GM12878 (cell line): Measurements from ENCODE around the gene MEIOSIN.

Source experiments
- CTCF ChIP-seq, 3 experiments: IDR thresholded peaks in 2 of 3; conservative IDR thresholded peaks in 1 of 3; 2 replicates each; pipeline ENCODE4 v1.5.1; 2011; ENCODE audit warnings: low read depth in 3 of 3, low read length in 3 of 3, mild to moderate bottlenecking in 3 of 3, control low read depth in 2 of 3, moderate library complexity in 2 of 3, inconsistent platforms in 1 of 3, mixed read lengths in 1 of 3; ENCODE audit not compliant: control insufficient read depth in 2 of 3, insufficient read depth in 1 of 3; ENCODE audit errors: extremely low read depth in 1 of 3
- EZH2 ChIP-seq: IDR thresholded peaks from 2 replicates; pipeline ENCODE4 v1.6.1; 2012; ENCODE audit warnings: low read depth, mild to moderate bottlenecking, control low read depth, inconsistent platforms, low read length, borderline replicate concordance; ENCODE audit not compliant: control insufficient read depth
- SKIL ChIP-seq: fragments of 450-650 bp; IDR thresholded peaks from 2 replicates; pipeline ENCODE4 v1.6.1; 2017; ENCODE audit warnings: mild to moderate bottlenecking, low read depth, inconsistent platforms; ENCODE audit not compliant: poor library complexity, severe bottlenecking
- SUPT20H ChIP-seq: IDR thresholded peaks from 2 replicates; pipeline ENCODE4 v1.6.1; 2011; ENCODE audit warnings: low read depth, mild to moderate bottlenecking, low read length, moderate library complexity, borderline replicate concordance; ENCODE audit not compliant: control insufficient read depth

- TF ChIP-seq EZH2 (no peak), SKIL (no peak), CTCF (IDR thresholded peaks at IDR 0.05 in 2 of 3, conservative IDR thresholded peaks at IDR 0.05 in 1 of 3; ENCODE audit: control insufficient read depth in 2 of 3, extremely low read depth in 1 of 3, insufficient read depth in 1 of 3, low read depth in 3 of 3, low read length in 3 of 3) (no peak), SUPT20H (no peak)
These were observed 34.8 kb downstream of the MEIOSIN start for GRCh38 chr19:45767881-45768654.
